ENCODE measurements around the gene NANOS2. TPM values are rescaled to one million over a fixed set of nuclear protein-coding genes. Genes with fewer than 3 reads are reported as not detected.

NANOS2 gene
- total RNA-seq: not detected in 2 replicates

GRCh38 chr19:45913874-45914830 lies at the start of gene NANOS2:
TSS of gene NANOS2 (minus strand) at chr19:45914778. CDS start at chr19:45914693, 85 bp downstream.

DNA sequence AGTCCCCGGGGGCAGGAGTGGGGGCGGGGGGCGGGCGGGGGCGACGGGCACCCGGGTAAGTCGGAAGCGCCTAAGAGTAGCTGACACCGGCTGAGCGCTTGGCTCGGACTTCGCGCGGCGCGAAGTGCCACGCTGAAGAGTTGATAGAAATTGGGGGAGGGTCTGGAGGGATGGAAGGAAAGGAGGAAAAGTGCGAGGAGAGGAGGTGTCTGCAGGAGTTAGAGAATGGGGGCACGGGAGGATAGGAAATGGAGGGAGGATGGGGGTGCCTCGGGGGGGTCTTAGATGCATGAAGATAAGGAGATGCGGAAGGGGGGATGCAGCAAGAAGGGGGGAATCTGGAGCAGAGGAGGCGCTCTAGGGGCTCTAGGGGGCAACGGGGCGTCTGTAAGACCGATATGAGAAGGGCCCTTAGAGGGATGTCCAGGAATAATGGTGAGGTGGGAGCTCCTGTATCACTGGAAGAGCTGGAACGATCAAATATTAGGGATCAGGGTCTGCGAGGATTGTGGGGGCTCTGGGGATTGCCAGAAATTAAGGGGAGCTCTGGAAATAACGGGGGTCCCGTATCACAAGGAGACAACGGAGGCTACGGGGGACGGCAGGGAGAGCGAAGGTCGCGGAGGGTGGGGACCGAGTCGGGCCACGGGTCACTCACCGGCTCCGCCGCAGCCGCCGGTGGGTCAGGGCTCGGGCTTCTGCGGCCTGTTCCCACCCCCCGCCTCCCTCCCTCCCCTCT lies 12.5 kb downstream of the NANOS2 start, which contains the start of gene MYPOP:
Gene MYPOP (minus strand): TSS at position 702 of the 739 bp plus-strand sequence. CDS start 840 bp downstream, outside the sequence.

DNA sequence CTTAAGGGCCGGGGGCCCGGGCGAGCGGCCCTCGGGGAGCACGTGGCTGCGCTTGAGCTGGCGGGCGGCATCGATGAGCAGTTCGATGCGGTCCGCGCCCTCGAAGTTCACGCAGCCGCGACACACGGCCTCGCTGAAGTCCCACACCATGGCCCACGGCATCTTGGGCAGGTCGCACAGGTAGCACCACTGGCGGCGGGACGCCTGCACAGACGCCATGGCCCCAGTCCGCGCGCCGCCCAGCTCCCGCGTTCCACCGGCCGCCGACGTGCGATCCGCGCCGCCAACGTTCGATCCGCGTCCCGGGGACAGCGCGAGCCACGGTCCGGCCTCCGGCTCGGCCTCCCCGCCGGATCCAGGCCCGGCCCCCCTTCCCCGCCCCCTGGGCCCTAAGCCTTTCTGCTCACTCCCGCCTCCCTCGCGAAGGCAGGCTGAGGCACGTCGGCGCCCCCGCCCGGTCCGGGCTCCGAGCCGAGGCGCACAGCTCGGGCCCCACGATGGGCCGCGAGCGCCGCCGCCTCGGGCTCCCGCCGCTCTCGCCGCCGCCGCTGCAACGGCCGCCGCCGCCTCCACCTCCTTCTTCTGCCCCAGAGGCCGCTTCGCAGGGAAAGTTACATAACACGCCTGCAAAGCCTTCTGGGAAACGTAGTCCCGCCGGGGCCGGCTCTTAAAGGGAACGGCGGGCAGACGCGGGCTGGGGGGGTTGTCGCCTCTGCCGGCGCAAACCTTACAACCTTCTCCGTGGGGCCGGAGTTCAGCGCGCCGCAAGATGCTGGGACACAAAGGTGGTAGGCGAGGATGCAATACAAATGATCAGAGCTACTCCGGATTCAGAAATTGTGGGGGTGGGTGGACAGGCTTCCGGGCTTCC lies 28.8 kb downstream of the NANOS2 start, which contains the start of gene IRF2BP1:
Gene IRF2BP1 (minus strand): TSS at position 586 of the 871 bp plus-strand sequence. CDS start 367 bp downstream, at position 219.

DNA sequence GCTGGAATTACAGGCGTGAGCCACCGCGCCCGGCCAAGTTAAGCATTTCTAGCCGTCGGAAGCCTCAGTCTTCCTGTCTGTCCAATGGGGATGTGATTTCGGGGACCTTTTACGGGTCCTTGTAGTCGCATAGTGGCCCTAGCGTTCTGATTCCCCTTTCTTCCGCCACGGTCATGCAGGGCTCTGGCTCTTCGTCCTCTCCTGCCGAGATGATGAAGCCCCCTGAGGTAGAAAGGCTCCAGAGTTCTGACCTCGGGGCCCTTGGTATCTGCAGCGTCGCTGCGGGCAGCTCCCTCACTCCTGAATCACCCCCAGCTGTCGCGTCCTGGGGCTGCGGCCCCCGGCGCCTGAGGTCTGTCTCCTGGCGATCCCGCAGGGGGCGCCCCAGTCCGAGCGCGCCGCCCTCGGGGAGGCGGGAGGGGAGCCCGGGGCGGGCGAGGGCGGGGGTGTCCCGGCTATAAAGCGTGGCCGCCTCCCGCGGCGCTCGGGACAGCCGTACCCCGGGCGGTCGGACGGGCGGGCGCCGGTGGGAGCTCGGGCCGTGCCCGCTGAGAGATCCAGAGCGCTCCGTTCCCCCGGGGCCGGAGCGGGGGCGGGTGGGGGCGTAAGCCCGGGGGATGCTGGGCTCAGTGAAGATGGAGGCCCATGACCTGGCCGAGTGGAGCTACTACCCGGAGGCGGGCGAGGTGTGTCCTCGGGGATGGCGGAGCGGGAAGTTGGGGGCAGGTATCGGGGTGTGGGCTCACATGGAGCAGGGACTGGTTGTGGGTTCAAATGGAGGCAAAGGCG lies 50.5 kb downstream of the NANOS2 start, which contains the start of gene FOXA3:
Gene FOXA3 (plus strand): TSS at position 487 of the 789 bp plus-strand sequence. CDS start 131 bp downstream, at position 618.

Other genes starting within 250 kb of the NANOS2 start
- gene GIPR, start 246.6 kb downstream of the NANOS2 start, total RNA-seq: 3.9 and 4.3 TPM in 2 replicates
- 161 and 219 TPM in 2 replicates for gene SNRPD2, start 222.8 kb downstream of the NANOS2 start, total RNA-seq
- gene QPCTL, start 222.1 kb downstream of the NANOS2 start, total RNA-seq: 15.3 and 21.7 TPM in 2 replicates
- gene FBXO46, start 183.9 kb downstream of the NANOS2 start, total RNA-seq: 7.2 and 8.2 TPM in 2 replicates
- gene MEIOSIN, start 181.3 kb downstream of the NANOS2 start, total RNA-seq: not detected in 2 replicates
- 14.9 and 18.8 TPM in 2 replicates for gene SIX5, start 145.5 kb downstream of the NANOS2 start, total RNA-seq
- 10.8 and 18.5 TPM in 2 replicates for gene DMPK, start 132.3 kb downstream of the NANOS2 start, total RNA-seq
- gene DMWD, start 121.9 kb downstream of the NANOS2 start, total RNA-seq: 33.4 and 36.5 TPM in 2 replicates
- gene RSPH6A, start 99.5 kb downstream of the NANOS2 start, total RNA-seq: 0.39 and 0.43 TPM in 2 replicates
- gene SYMPK, start 51.6 kb downstream of the NANOS2 start, total RNA-seq: 42.0 and 47.6 TPM in 2 replicates
- not detected in 2 replicates for gene FOXA3, start 50.5 kb downstream of the NANOS2 start, total RNA-seq
- 31.6 and 39.7 TPM in 2 replicates for gene IRF2BP1, start 28.6 kb downstream of the NANOS2 start, total RNA-seq
- 1.6 and 2.0 TPM in 2 replicates for gene MYPOP, start 12.2 kb downstream of the NANOS2 start, total RNA-seq
- gene NOVA2, start 59.1 kb upstream of the NANOS2 start, total RNA-seq: not detected in 2 replicates
- gene CCDC61, start 80.7 kb upstream of the NANOS2 start, total RNA-seq: 6.5 and 7.1 TPM in 2 replicates
- not detected in 2 replicates for gene PGLYRP1, start 108.3 kb upstream of the NANOS2 start, total RNA-seq
- not detected in 2 replicates for gene IGFL4, start 126.2 kb upstream of the NANOS2 start, total RNA-seq
- gene IGFL3, start 209.9 kb upstream of the NANOS2 start, total RNA-seq: not detected in 2 replicates
- gene IGFL2, start 233.5 kb upstream of the NANOS2 start, total RNA-seq: 0.11 TPM in 1 of 2 replicates, not detected in the other

Data from placental epithelial cell (primary cell).